A549 (cell line): ENCODE results near the gene MAST3. TPM values are rescaled to one million over a fixed set of nuclear protein-coding genes. Genes with fewer than 3 reads are reported as not detected.

Source experiments
- ATAC-seq, 2 experiments: fragments of 200-7000 bp in 1 of 2; fragments of >200 bp in 1 of 2; cut with Nextera tagmentation in 1 of 2; cut with Tn5 transposase in 1 of 2; 3 replicates each; pipeline versions ENCODE4 v1.8.0 to v1.9.1; 2018 to 2020; ENCODE audit warnings: mild to moderate bottlenecking in 1 of 2, moderate library complexity in 1 of 2
- CTCF ChIA-PET: fragments of 300-600 bp; sonication (Branson Sonifier 250); formaldehyde crosslinking; extraction: SDS; loops from one replicate; lab custom pipeline; 2021; ENCODE audit warnings: antibody characterized with exemption, inconsistent platforms; lab: Yijun Ruan, JAX
- POLR2A ChIA-PET: fragments of 350-600 bp; formaldehyde crosslinking; extraction: SDS; loops from one replicate; lab custom pipeline; 2021; ENCODE audit warnings: antibody characterized with exemption, inconsistent platforms; lab: Yijun Ruan, JAX
- DNase-seq, 2 experiments: peaks; one replicate each; pipeline versions ENCODE4 v3.0.0 to v3.0.0-alpha.2; 2011 to 2016; ENCODE audit warnings: low read depth in 1 of 2, low spot score in 1 of 2
- FAIRE-seq: peaks from 2 replicates; lab custom pipeline; 2011; peaks lifted over from hg19 to GRCh38; lab: Jason Lieb, UNC
- H3K27ac ChIP-seq, 2 experiments: fragments of >200 bp; sonication (Bioruptor Twin); formaldehyde crosslinking; 3 replicates each; pipeline ENCODE4 v1.5.1; 2016 to 2017
- H3K4me1 ChIP-seq: fragments of >200 bp; sonication (Bioruptor Twin); formaldehyde crosslinking; 3 replicates; pipeline ENCODE4 v1.6.1; 2016
- H3K4me2 ChIP-seq: fragments of >200 bp; sonication (Bioruptor Twin); formaldehyde crosslinking; 3 replicates; pipeline ENCODE4 v1.6.1; 2016
- H3K4me3 ChIP-seq: fragments of >200 bp; sonication (Bioruptor Twin); formaldehyde crosslinking; 3 replicates; pipeline ENCODE4 v1.5.1; 2016
- H3K9me3 ChIP-seq: fragments of >200 bp; sonication (Bioruptor Twin); formaldehyde crosslinking; 3 replicates; pipeline ENCODE4 v1.6.1; 2016
- CBX2 ChIP-seq: fragments of 200-600 bp; sonication (generic); IDR thresholded peaks from 2 replicates; pipeline ENCODE4 v1.6.1; 2016; ENCODE audit warnings: low read depth, mild to moderate bottlenecking, borderline replicate concordance
- CBX8 ChIP-seq: fragments of 200-600 bp; sonication (generic); IDR thresholded peaks from 2 replicates; pipeline ENCODE4 v1.6.1; 2016
- EHF ChIP-seq: fragments of 250-450 bp; sonication (Bioruptor Pico); IDR thresholded peaks from 2 replicates; pipeline ENCODE4 v1.5.0; 2020; ENCODE audit warnings: mild to moderate bottlenecking
- FOSB ChIP-seq: fragments of 250-450 bp; sonication (Bioruptor Pico); IDR thresholded peaks from 2 replicates; pipeline ENCODE4 v1.5.0; 2020; ENCODE audit warnings: mild to moderate bottlenecking, moderate library complexity
- GATA3 ChIP-seq: IDR thresholded peaks from 2 replicates; pipeline ENCODE4 v1.6.1; 2012; ENCODE audit warnings: borderline replicate concordance
- HEYL ChIP-seq: fragments of 250-450 bp; sonication (Bioruptor Pico); IDR thresholded peaks from 2 replicates; pipeline ENCODE4 v1.8.0; 2021; ENCODE audit warnings: mild to moderate bottlenecking, moderate library complexity
- HOXA7 ChIP-seq: fragments of 250-450 bp; sonication (Bioruptor Pico); IDR thresholded peaks from 2 replicates; pipeline ENCODE4 v1.5.0; 2020; ENCODE audit warnings: mild to moderate bottlenecking, moderate library complexity
- HOXB13 ChIP-seq: fragments of 250-450 bp; sonication (Bioruptor Pico); IDR thresholded peaks from 2 replicates; pipeline ENCODE4 v1.5.0; 2020; ENCODE audit warnings: low read depth, mild to moderate bottlenecking, moderate library complexity
- JUN ChIP-seq, 2 experiments: fragments of >200 bp; sonication (Bioruptor Twin); formaldehyde crosslinking; IDR thresholded peaks; 2 replicates in 1 of 2; 3 replicates in 1 of 2; pipeline ENCODE4 v1.6.1; 2016 to 2017
- KDM1A ChIP-seq: fragments of 200-600 bp; sonication (generic); IDR thresholded peaks from 2 replicates; pipeline ENCODE4 v1.6.1; 2016; ENCODE audit warnings: low read depth, mild to moderate bottlenecking
- MAFK ChIP-seq: fragments of 450-650 bp; IDR thresholded peaks from 2 replicates; pipeline ENCODE4 v1.6.1; 2014; ENCODE audit not compliant: partially characterized antibody
- MYC ChIP-seq: IDR thresholded peaks from 2 replicates; pipeline ENCODE4 v1.6.1; 2012; ENCODE audit warnings: mild to moderate bottlenecking, inconsistent platforms, low read length, improper control_type of control experiment, borderline replicate concordance
- NFE2L2 ChIP-seq: fragments of 150-350 bp; conservative IDR thresholded peaks from 2 replicates; pipeline ENCODE4 v1.6.1; 2014; ENCODE audit warnings: low read length
- NR3C1 ChIP-seq: fragments of >200 bp; sonication (Bioruptor Twin); formaldehyde crosslinking; IDR thresholded peaks from 3 replicates; pipeline ENCODE4 v1.6.1; 2017
- POLR2A ChIP-seq: IDR thresholded peaks from 2 replicates; pipeline ENCODE4 v1.6.1; 2012; ENCODE audit warnings: mild to moderate bottlenecking, low read length
- RFX5 ChIP-seq: fragments of 450-650 bp; IDR thresholded peaks from 2 replicates; pipeline ENCODE4 v1.7.1; 2014; ENCODE audit warnings: antibody characterized with exemption, mild to moderate bottlenecking, moderate library complexity
- TFCP2L1 ChIP-seq: fragments of 250-450 bp; sonication (Bioruptor Pico); IDR thresholded peaks from 2 replicates; pipeline ENCODE4 v1.5.0; 2021; ENCODE audit warnings: mild to moderate bottlenecking
- TP53 ChIP-seq: fragments of 250-450 bp; sonication (Bioruptor Pico); IDR thresholded peaks from 2 replicates; pipeline ENCODE4 v1.5.0; 2021; ENCODE audit warnings: mild to moderate bottlenecking, moderate library complexity
- ZFP36 ChIP-seq: fragments of 450-650 bp; IDR thresholded peaks from 2 replicates; pipeline ENCODE4 v1.6.1; 2014; ENCODE audit warnings: borderline replicate concordance; ENCODE audit not compliant: partially characterized antibody
- WGBS: methylation state at CpG from one replicate; pipeline ENCODE4 v1.1.6; 2017; ENCODE audit errors: missing lambda C conversion rate; 5-methylcytosine and 5-hydroxymethylcytosine counted together
- polyA plus RNA-seq, 4 experiments: library from polyadenylated mRNA; depleted of rRNA in 3 of 4; stranded (reverse); fragments of >200 nt; fragmentation: RNase III in 1 of 4; extraction: RNeasy Plus Mini Kit Qiagen cat#74134 plus additional on column Dnase treatment in 1 of 4; gene quantifications; 2 replicates in 3 of 4; 3 replicates in 1 of 4; pipeline ENCODE4 v1.2.3, GENCODE V29; 2011 to 2017
- TF ChIP-seq, protein P1 (sequence below): IDR thresholded peaks from 2 replicates; pipeline ENCODE4 v1.6.1; 2012
- TF ChIP-seq, protein P2 (sequence below): fragments of 250-450 bp; sonication (Bioruptor Pico); IDR thresholded peaks from 2 replicates; pipeline ENCODE4 v1.5.0; 2020; ENCODE audit warnings: low read depth, mild to moderate bottlenecking, moderate library complexity
- TF ChIP-seq, protein P3 (sequence below): fragments of 450-650 bp; IDR thresholded peaks from 2 replicates; pipeline ENCODE4 v1.6.1; 2014; ENCODE audit warnings: antibody characterized with exemption
- TF ChIP-seq, protein P4 (sequence below): fragments of >200 bp; sonication (Bioruptor Twin); formaldehyde crosslinking; IDR thresholded peaks from 3 replicates; pipeline ENCODE4 v1.5.1; 2016
- TF ChIP-seq, protein P5 (sequence below): fragments of 150-350 bp; IDR thresholded peaks from 2 replicates; pipeline ENCODE4 v1.6.1; 2014; ENCODE audit warnings: low read depth, mild to moderate bottlenecking, low read length

Gene MAST3
- polyA plus RNA-seq, 2 of the 4 experiments (the other 2 are of a cell fraction) = 1.3 to 2.5 TPM

DNA sequence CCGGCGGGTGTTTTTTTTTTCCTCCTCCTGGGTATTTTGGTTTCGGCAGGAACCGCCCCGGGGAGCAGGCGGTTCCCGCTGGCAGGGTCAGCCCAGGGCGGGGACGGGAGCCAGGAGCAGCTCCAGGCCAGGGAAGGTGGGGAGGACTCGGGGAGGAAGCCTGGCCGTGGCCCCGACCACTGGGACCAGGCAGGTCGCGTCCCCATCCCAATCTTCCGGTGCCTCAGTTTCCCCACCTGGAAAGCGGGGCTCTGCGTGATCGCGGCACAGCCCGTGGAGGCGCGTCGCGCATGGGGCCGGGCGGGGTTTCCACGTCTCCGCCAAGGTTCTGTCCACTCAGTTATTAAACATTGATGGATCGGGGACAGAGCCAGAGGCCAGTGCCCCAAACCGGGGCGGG lies 45.7 kb upstream of the MAST3 start:
- TF ChIP-seq, protein P1, sequence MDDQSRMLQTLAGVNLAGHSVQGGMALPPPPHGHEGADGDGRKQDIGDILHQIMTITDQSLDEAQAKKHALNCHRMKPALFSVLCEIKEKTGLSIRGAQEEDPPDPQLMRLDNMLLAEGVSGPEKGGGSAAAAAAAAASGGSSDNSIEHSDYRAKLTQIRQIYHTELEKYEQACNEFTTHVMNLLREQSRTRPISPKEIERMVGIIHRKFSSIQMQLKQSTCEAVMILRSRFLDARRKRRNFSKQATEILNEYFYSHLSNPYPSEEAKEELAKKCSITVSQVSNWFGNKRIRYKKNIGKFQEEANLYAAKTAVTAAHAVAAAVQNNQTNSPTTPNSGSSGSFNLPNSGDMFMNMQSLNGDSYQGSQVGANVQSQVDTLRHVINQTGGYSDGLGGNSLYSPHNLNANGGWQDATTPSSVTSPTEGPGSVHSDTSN = no peak
- TF ChIP-seq GATA3 (no peak), HOXB13 (CRISPR knock-in tag) (no peak), RFX5 (no peak), NFE2L2 (no peak), KDM1A (no peak)
- Histone ChIP-seq H3K27ac (peak overlapping the region in 1 of 2 experiments; percentile 21; a peak in 2 of 6 replicates), H3K4me2 (peak overlapping the region; percentile 47), H3K9me3 (no peaks in the 10 kb centered on the region), H3K4me3 (no peak overlapping the region), H3K4me1 (peaks cover 5% of the 10 kb centered on the region; the same call in 1 of the 3 replicates)
- ChIA-PET POLR2A (no interaction called here), CTCF (interaction anchor here (1.6 kb wide), 1 partner anchor 54 kb away, joined by 3 read pairs; no protein-coding TSS in a partner anchor)
- no peak for ATAC-seq
- no peak for FAIRE-seq
- WGBS = 10% methylated on average over 5 of the region's 31 CpGs
- DNase-seq = no peak

DNA sequence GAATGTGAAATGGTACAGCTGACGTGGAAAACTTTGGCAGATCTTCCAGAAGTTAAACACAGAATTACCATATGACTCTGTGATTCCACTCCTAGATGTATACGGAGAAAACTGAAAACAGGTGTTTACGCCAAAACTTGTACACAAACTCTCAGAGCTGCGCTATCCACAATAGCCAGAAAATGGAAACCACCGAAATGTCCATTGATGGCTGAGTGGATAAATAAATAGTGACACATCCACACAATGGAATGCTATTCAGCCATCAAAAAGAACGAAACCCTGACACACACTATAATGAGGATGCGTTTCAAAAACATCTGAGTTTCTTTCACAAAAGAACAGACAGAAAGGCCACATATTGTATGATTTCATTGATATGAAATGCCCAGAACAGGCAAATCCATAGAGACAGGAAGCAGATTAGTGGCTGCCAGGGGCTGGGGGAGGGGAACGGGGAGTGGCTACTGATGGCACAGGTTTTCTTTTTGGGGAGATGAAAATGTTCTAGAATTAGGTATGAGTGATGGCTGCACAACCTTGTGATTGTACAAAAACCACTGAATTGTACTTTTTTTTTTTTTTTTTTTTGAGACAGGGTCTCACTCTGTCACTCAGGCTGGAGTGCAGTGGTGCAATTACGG lies 43.9 kb upstream of the MAST3 start:
- H3K4me1 ChIP-seq = peaks cover 11% of the 10 kb centered on the region; the same call in 1 of the 3 replicates
- 51% methylated on average over 9 of the region's 9 CpGs for WGBS
- no peak for DNase-seq
- FAIRE-seq = no peak
- no peaks in the 10 kb centered on the region for H3K9me3 ChIP-seq
- TF ChIP-seq NFE2L2 (no peak), TP53 (CRISPR knock-in tag) (no peak), CBX8 (no peak), FOSB (CRISPR knock-in tag) (no peak), HOXA7 (CRISPR knock-in tag) (no peak), TFCP2L1 (CRISPR knock-in tag) (no peak), CBX2 (no peak), JUN (IDR thresholded peaks at IDR 0.05) (no peak), NR3C1 (no peak)
- TF ChIP-seq, protein P2, sequence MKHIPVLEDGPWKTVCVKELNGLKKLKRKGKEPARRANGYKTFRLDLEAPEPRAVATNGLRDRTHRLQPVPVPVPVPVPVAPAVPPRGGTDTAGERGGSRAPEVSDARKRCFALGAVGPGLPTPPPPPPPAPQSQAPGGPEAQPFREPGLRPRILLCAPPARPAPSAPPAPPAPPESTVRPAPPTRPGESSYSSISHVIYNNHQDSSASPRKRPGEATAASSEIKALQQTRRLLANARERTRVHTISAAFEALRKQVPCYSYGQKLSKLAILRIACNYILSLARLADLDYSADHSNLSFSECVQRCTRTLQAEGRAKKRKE (CRISPR knock-in tag) = no peak
- TF ChIP-seq, protein P3, sequence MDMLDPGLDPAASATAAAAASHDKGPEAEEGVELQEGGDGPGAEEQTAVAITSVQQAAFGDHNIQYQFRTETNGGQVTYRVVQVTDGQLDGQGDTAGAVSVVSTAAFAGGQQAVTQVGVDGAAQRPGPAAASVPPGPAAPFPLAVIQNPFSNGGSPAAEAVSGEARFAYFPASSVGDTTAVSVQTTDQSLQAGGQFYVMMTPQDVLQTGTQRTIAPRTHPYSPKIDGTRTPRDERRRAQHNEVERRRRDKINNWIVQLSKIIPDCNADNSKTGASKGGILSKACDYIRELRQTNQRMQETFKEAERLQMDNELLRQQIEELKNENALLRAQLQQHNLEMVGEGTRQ = no peak
- ChIA-PET POLR2A (no interaction called here), CTCF (interaction anchor here (1.2 kb wide), 1 partner anchor 12 kb away, joined by 4 read pairs; no protein-coding TSS in a partner anchor)
- no peak for ATAC-seq
- H3K4me3 ChIP-seq = no peak overlapping the region
- no peak overlapping the region for H3K27ac ChIP-seq
- no peak overlapping the region for H3K4me2 ChIP-seq

DNA sequence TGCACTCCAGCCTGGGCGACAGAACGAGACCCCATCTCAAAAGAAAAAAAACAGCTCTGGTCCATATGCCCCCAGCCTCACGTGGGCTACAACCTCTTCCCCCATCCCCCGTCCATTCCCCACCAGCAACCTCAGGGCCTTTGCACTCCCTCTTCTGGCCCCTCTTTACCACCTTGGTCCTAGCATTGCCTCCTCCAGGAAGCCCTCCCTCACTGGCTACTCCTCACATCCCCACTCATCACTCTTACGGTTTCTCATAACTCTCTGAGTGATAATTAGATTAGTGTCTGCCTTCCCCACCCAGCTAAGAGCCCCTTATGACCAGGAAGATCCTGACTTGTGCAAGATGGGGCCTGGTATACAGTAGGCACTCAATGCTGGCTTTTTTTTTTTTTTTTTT lies 41.6 kb upstream of the MAST3 start:
- Histone ChIP-seq H3K27ac (no peak overlapping the region), H3K4me3 (no peak overlapping the region), H3K4me2 (no peak overlapping the region), H3K4me1 (peaks cover 11% of the 10 kb centered on the region; the same call in 1 of the 3 replicates), H3K9me3 (no peaks in the 10 kb centered on the region)
- no peak for TF ChIP-seq EHF (CRISPR knock-in tag)
- TF ChIP-seq, protein P4, sequence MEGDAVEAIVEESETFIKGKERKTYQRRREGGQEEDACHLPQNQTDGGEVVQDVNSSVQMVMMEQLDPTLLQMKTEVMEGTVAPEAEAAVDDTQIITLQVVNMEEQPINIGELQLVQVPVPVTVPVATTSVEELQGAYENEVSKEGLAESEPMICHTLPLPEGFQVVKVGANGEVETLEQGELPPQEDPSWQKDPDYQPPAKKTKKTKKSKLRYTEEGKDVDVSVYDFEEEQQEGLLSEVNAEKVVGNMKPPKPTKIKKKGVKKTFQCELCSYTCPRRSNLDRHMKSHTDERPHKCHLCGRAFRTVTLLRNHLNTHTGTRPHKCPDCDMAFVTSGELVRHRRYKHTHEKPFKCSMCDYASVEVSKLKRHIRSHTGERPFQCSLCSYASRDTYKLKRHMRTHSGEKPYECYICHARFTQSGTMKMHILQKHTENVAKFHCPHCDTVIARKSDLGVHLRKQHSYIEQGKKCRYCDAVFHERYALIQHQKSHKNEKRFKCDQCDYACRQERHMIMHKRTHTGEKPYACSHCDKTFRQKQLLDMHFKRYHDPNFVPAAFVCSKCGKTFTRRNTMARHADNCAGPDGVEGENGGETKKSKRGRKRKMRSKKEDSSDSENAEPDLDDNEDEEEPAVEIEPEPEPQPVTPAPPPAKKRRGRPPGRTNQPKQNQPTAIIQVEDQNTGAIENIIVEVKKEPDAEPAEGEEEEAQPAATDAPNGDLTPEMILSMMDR = no peak
- no peak for TF ChIP-seq MAFK
- no peak for TF ChIP-seq MYC
- TF ChIP-seq HEYL (CRISPR knock-in tag) = no peak
- TF ChIP-seq POLR2A = no peak
- TF ChIP-seq, protein P5, sequence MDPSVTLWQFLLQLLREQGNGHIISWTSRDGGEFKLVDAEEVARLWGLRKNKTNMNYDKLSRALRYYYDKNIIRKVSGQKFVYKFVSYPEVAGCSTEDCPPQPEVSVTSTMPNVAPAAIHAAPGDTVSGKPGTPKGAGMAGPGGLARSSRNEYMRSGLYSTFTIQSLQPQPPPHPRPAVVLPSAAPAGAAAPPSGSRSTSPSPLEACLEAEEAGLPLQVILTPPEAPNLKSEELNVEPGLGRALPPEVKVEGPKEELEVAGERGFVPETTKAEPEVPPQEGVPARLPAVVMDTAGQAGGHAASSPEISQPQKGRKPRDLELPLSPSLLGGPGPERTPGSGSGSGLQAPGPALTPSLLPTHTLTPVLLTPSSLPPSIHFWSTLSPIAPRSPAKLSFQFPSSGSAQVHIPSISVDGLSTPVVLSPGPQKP = no peak
- peak; percentile 44 for TF ChIP-seq ZFP36
- ChIA-PET POLR2A (no interaction called here), CTCF (interaction anchor here (0.9 to 8.2 kb wide), 8 partner anchors 16 to 123 kb away, joined by 3 to 136 read pairs (median 4); partner anchors contain the start of genes ARRDC2 and CCDC124)
- FAIRE-seq = no peak
- no peak for DNase-seq
- WGBS = 85% methylated on average over 5 of the region's 5 CpGs
- ATAC-seq = no peak
